ENCODE data around the gene TGFBR2.
A peak's percentile ranks its signal among the peaks of the same experiment; 100 is the strongest.
"Not testable (repeated sequence)": the region's sequence is repeated elsewhere in the genome, so short reads cannot be mapped to it uniquely, and the experiment has no call there.

Gene TGFBR2

GRCh38 chr3:30658328-30659052 is 52.1 kb downstream of the TGFBR2 start:
- DNase-seq = peak; percentile 83

- peak; percentile 60 for DNase-seq
These were observed 53.1 kb downstream of the TGFBR2 start for GRCh38 chr3:30659270-30660130.

- no peak for DNase-seq
These were observed 53.7 kb downstream of the TGFBR2 start for GRCh38 chr3:30660136-30660535.

- DNase-seq = no peak
These were observed 54.3 kb downstream of the TGFBR2 start for GRCh38 chr3:30660656-30661055.

- peak; percentile 70 for DNase-seq
These were observed 54.9 kb downstream of the TGFBR2 start for GRCh38 chr3:30661098-30661873.

- DNase-seq = no peak
These were observed 56.4 kb downstream of the TGFBR2 start for GRCh38 chr3:30662836-30663235.

GRCh38 chr3:30663533-30664241 is 57.3 kb downstream of the TGFBR2 start:
- no peak for DNase-seq

- no peak for DNase-seq
These were observed 58.1 kb downstream of the TGFBR2 start for GRCh38 chr3:30664459-30664858.

GRCh38 chr3:30664884-30665283 is 58.5 kb downstream of the TGFBR2 start:
- DNase-seq = peak; percentile 73

GRCh38 chr3:30665539-30665938 is 59.1 kb downstream of the TGFBR2 start:
- no peak for DNase-seq

GRCh38 chr3:30666572-30667279 is 60.3 kb downstream of the TGFBR2 start:
- no peak for DNase-seq

- peak; percentile 63 for DNase-seq
These were observed 60.9 kb downstream of the TGFBR2 start for GRCh38 chr3:30667280-30667651.

GRCh38 chr3:30668051-30668609 is 61.7 kb downstream of the TGFBR2 start:
- DNase-seq = no peak

GRCh38 chr3:30669360-30669934 is 63.0 kb downstream of the TGFBR2 start:
- not testable (repeated sequence) for DNase-seq

GRCh38 chr3:30670292-30670691 is 63.9 kb downstream of the TGFBR2 start:
- no peak for DNase-seq

GRCh38 chr3:30671527-30672286 is 65.3 kb downstream of the TGFBR2 start:
- no peak for DNase-seq

- DNase-seq = no peak
These were observed 65.9 kb downstream of the TGFBR2 start for GRCh38 chr3:30672287-30672735.

- DNase-seq = no peak
These were observed 66.6 kb downstream of the TGFBR2 start for GRCh38 chr3:30672959-30673358.

GRCh38 chr3:30673425-30674341 is 67.3 kb downstream of the TGFBR2 start:
- DNase-seq = no peak
